Sigmoid colon (tissue), 3 donors: ENCODE measurements around the gene C4orf17.

ENCODE experiments used
- POLR2A ChIP-seq, 2 donors: fragments of 450-650 bp; IDR thresholded peaks; one replicate each; pipeline ENCODE4 v1.6.1; 2016; ENCODE audit warnings: antibody characterized with exemption in 2 of 2, mild to moderate bottlenecking in 2 of 2, moderate library complexity in 2 of 2
- TF ChIP-seq, protein P1 (sequence below), 4 experiments: fragments of 450-650 bp in 3 of 4; fragments of 200-600 bp in 1 of 4; IDR thresholded peaks; one replicate each; pipeline ENCODE4 v1.5.1; 2016 to 2019; ENCODE audit warnings: antibody characterized with exemption in 4 of 4, mild to moderate bottlenecking in 3 of 4, moderate library complexity in 2 of 4

DNA sequence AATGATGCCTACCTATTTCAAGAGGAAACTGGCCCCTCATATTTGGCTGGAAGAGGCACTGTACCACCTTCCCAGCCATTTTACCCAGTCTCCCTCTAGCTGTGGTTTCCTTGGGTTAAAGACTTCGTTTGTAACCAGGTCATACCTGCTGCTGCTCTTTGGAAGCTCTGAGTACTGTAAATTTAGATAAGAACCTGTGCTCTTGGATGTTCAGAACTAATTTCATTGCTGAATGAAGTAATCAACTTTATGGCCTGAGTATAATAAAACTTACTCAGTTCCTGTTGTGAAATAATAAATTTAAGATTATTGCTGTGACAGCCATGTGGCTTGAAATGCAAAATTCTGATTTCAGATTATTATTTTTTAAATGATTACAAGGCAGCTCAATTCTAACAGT lies 76.0 kb downstream of the C4orf17 start:
- TF ChIP-seq, protein P1, sequence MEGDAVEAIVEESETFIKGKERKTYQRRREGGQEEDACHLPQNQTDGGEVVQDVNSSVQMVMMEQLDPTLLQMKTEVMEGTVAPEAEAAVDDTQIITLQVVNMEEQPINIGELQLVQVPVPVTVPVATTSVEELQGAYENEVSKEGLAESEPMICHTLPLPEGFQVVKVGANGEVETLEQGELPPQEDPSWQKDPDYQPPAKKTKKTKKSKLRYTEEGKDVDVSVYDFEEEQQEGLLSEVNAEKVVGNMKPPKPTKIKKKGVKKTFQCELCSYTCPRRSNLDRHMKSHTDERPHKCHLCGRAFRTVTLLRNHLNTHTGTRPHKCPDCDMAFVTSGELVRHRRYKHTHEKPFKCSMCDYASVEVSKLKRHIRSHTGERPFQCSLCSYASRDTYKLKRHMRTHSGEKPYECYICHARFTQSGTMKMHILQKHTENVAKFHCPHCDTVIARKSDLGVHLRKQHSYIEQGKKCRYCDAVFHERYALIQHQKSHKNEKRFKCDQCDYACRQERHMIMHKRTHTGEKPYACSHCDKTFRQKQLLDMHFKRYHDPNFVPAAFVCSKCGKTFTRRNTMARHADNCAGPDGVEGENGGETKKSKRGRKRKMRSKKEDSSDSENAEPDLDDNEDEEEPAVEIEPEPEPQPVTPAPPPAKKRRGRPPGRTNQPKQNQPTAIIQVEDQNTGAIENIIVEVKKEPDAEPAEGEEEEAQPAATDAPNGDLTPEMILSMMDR (IDR thresholded peaks at IDR 0.05): no peak
- no peak for TF ChIP-seq POLR2A (IDR thresholded peaks at IDR 0.05)
